MM.1S (cell line): ENCODE data around the gene SMYD5.

Source experiments
- EZH2 ChIP-seq: fragments of 300-600 bp; sonication (generic); optimal IDR thresholded peaks from 2 replicates; pipeline ENCODE3; 2017; ENCODE audit warnings: low read depth, mild to moderate bottlenecking, antibody characterized with exemption, low read length, mixed read lengths
- TF ChIP-seq, protein P1 (sequence below): fragments of 300-600 bp; sonication (generic); IDR thresholded peaks from 2 replicates; pipeline ENCODE4 v1.5.1; 2016; ENCODE audit warnings: antibody characterized with exemption, low read length, mixed read lengths

DNA sequence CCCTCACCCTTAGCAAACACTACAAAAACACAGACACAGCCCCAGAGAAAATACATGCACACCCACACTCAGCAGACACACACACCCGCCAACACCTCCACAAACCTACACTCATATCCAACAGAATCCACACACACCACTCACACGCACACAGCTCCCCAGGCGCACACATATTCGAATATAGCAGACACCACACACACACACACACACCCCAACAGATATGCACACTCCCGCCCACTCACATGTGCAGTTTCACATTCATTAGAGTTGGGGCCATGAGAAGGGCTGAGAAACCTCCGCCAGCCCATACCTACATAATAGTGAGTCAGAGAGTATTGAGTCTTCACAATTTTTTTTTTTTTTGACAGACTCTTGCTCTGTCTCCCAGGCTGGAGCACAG, 41.1 kb upstream of the SMYD5 start:
- TF ChIP-seq, protein P1, sequence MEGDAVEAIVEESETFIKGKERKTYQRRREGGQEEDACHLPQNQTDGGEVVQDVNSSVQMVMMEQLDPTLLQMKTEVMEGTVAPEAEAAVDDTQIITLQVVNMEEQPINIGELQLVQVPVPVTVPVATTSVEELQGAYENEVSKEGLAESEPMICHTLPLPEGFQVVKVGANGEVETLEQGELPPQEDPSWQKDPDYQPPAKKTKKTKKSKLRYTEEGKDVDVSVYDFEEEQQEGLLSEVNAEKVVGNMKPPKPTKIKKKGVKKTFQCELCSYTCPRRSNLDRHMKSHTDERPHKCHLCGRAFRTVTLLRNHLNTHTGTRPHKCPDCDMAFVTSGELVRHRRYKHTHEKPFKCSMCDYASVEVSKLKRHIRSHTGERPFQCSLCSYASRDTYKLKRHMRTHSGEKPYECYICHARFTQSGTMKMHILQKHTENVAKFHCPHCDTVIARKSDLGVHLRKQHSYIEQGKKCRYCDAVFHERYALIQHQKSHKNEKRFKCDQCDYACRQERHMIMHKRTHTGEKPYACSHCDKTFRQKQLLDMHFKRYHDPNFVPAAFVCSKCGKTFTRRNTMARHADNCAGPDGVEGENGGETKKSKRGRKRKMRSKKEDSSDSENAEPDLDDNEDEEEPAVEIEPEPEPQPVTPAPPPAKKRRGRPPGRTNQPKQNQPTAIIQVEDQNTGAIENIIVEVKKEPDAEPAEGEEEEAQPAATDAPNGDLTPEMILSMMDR, result no peak
- no peak for TF ChIP-seq EZH2
